Panc1 (cell line): ENCODE measurements around the gene SEPTIN5. TPM values are rescaled to one million over a fixed set of nuclear protein-coding genes. Genes with fewer than 3 reads are reported as not detected.

ENCODE experiments used
- ATAC-seq: fragments of 200-7000 bp; cut with Tn5 transposase; 2 replicates; pipeline ENCODE4 v1.9.1; 2020; ENCODE audit warnings: mild to moderate bottlenecking, moderate library complexity
- BruUV-seq: library from RNA; stranded (reverse); fragments of 400-500 nt; replicated peaks from 2 replicates; lab custom pipeline; 2021; lab: Mats Ljungman, UMichigan
- CTCF ChIA-PET: fragments of 300-600 bp; sonication (Branson Sonifier 250); formaldehyde crosslinking; loops from one replicate; lab custom pipeline; 2022; ENCODE audit warnings: antibody characterized with exemption; lab: Charles Lee
- POLR2A ChIA-PET: fragments of 300-600 bp; sonication (Branson Sonifier 250); formaldehyde crosslinking; loops from one replicate; lab custom pipeline; 2022; ENCODE audit warnings: antibody characterized with exemption; lab: Charles Lee
- DNase-seq: peaks from one replicate; pipeline ENCODE4 v3.0.0-alpha.2; 2010; ENCODE audit warnings: low read depth, low spot score
- H3K27ac ChIP-seq: 2 replicates; pipeline ENCODE4 v1.5.1; 2011; ENCODE audit warnings: mild to moderate bottlenecking, low read length, inconsistent platforms
- H3K27me3 ChIP-seq: fragments of 200-500 bp; sonication (Bioruptor generic); 2 replicates; pipeline ENCODE4 v1.6.0; 2014; ENCODE audit warnings: low read length, inconsistent platforms; ENCODE audit not compliant: control insufficient read depth, insufficient read depth
- H3K36me3 ChIP-seq: fragments of 200-500 bp; sonication (Bioruptor generic); 2 replicates; pipeline ENCODE4 v1.5.1; 2014; ENCODE audit warnings: inconsistent platforms, mild to moderate bottlenecking, low read length, moderate library complexity; ENCODE audit not compliant: control insufficient read depth, insufficient read depth
- H3K4me1 ChIP-seq: 2 replicates; pipeline ENCODE4 v1.5.1; 2011; ENCODE audit warnings: inconsistent platforms, mild to moderate bottlenecking, low read length, moderate library complexity; ENCODE audit not compliant: control insufficient read depth, insufficient read depth
- H3K4me3 ChIP-seq, 2 experiments: 2 replicates each; pipeline ENCODE4 v1.5.1; 2011 to 2012; ENCODE audit warnings: low read depth in 2 of 2, low read length in 2 of 2, mild to moderate bottlenecking in 2 of 2, inconsistent platforms in 1 of 2, moderate library complexity in 1 of 2
- H3K9me3 ChIP-seq: fragments of 200-500 bp; sonication (Bioruptor generic); 2 replicates; pipeline ENCODE4 v1.5.1; 2014; ENCODE audit warnings: low read depth, mild to moderate bottlenecking, inconsistent platforms, low read length, moderate library complexity; ENCODE audit not compliant: control insufficient read depth, insufficient read depth
- CTCF ChIP-seq: fragments of 450-650 bp; IDR thresholded peaks from 2 replicates; pipeline ENCODE4 v1.5.1; 2017; ENCODE audit warnings: mild to moderate bottlenecking
- POLR2AphosphoS5 ChIP-seq: IDR thresholded peaks from 2 replicates; pipeline ENCODE4 v1.6.1; 2012; ENCODE audit warnings: mild to moderate bottlenecking, low read depth, low read length, moderate library complexity
- REST ChIP-seq, 2 experiments: IDR thresholded peaks; 2 replicates each; pipeline ENCODE4 v1.6.1; 2011 to 2012; ENCODE audit warnings: low read depth in 2 of 2, control low read depth in 1 of 2, low read length in 1 of 2, mild to moderate bottlenecking in 1 of 2, moderate library complexity in 1 of 2; ENCODE audit not compliant: insufficient read depth in 1 of 2
- SIN3A ChIP-seq: IDR thresholded peaks from 2 replicates; pipeline ENCODE4 v1.6.1; 2012; ENCODE audit warnings: low read depth, mild to moderate bottlenecking, low read length, moderate library complexity, borderline replicate concordance; ENCODE audit not compliant: insufficient read depth
- TCF7L2 ChIP-seq: IDR thresholded peaks from 2 replicates; pipeline ENCODE4 v1.6.1; 2011; ENCODE audit warnings: mild to moderate bottlenecking, low read depth, low read length, inconsistent platforms
- in situ Hi-C: cut with HindIII; loops from 2 replicates; pipeline ENCODE4 v1.10.0; 2016; ENCODE audit warnings: low sequenced_read_pairs, low pct_unique_long_range_greater_than_20kb
- intact Hi-C: fragments of 100-400 bp; cut with micrococcal nuclease; formaldehyde crosslinking; loops from one replicate; pipeline ENCODE4 v1.10.0; 2022; ENCODE audit not compliant: unreplicated experiment
- total RNA-seq: library from RNA; stranded (reverse); gene quantifications from one replicate; pipeline ENCODE4 v1.2.1, GENCODE V29; 2021; ENCODE audit not compliant: unreplicated experiment

The SEPTIN5 gene
- total RNA-seq, 1 experiment from 2014 or later, result 17.2 TPM

GRCh38 chr22:19705181-19705934 is 8.9 kb upstream of the SEPTIN5 start:
- ChIA-PET POLR2A (no interaction called here), CTCF (interaction anchor here (0.5 kb wide), 1 partner anchor 185 kb away, joined by 3 read pairs; no protein-coding TSS in a partner anchor)
- Histone ChIP-seq H3K4me1 (no peaks in the 10 kb centered on the region), H3K27ac (no peak overlapping the region), H3K4me3 (no peak overlapping the region), H3K9me3 (no peaks in the 10 kb centered on the region), H3K27me3 (no peaks in the 10 kb centered on the region), H3K36me3 (no peaks in the 10 kb centered on the region)
- no peak; the same call in 1 of the 2 replicates for TF ChIP-seq CTCF
- no peak for TF ChIP-seq POLR2AphosphoS5
- TF ChIP-seq SIN3A, result no peak
- no peak for TF ChIP-seq TCF7L2
- no peak for TF ChIP-seq REST (IDR thresholded peaks at IDR 0.05; ENCODE audit: insufficient read depth in 1 of 2, low read depth in 2 of 2, low read length in 1 of 2)
- intact Hi-C loops, result no loop called here
- no peak for ATAC-seq
- BruUV-seq, result no TSS peak
- in situ Hi-C loops, result no loop called here
- DNase-seq, result no peak

- Histone ChIP-seq H3K9me3 (no peaks in the 10 kb centered on the region), H3K27me3 (no peaks in the 10 kb centered on the region), H3K4me3 (no peak overlapping the region), H3K27ac (no peak overlapping the region), H3K4me1 (no peaks in the 10 kb centered on the region), H3K36me3 (no peaks in the 10 kb centered on the region)
- TF ChIP-seq TCF7L2 (no peak), SIN3A (no peak), REST (IDR thresholded peaks at IDR 0.05; ENCODE audit: insufficient read depth in 1 of 2, low read depth in 2 of 2, low read length in 1 of 2) (no peak), POLR2AphosphoS5 (no peak), CTCF (no peak)
- in situ Hi-C loops, result no loop called here
- DNase-seq (no peak), ATAC-seq (no peak)
- BruUV-seq, result no TSS peak
- ChIA-PET POLR2A (no interaction called here), CTCF (no interaction called here)
- intact Hi-C loops, result no loop called here
These were observed 7.6 kb upstream of the SEPTIN5 start for GRCh38 chr22:19706661-19707151.
